H1 (cell line): ENCODE data around the gene LINC01488. TPM values are rescaled to one million over a fixed set of nuclear protein-coding genes. Genes with fewer than 3 reads are reported as not detected.

Experiments used
- CHD1 ChIP-seq: IDR thresholded peaks from 2 replicates; pipeline ENCODE4 v1.6.1; 2012; ENCODE audit warnings: low read depth, low read length, improper control_type of control experiment
- CTBP2 ChIP-seq: IDR thresholded peaks from 2 replicates; pipeline ENCODE4 v1.7.0; 2011; ENCODE audit warnings: borderline replicate concordance, mild to moderate bottlenecking, moderate library complexity, mixed read lengths, low read length; ENCODE audit not compliant: insufficient read depth, insufficient read length
- EP300 ChIP-seq, 2 experiments: IDR thresholded peaks; 1 replicate in 1 of 2; 2 replicates in 1 of 2; pipeline ENCODE4 v1.6.1; 2011 to 2012; ENCODE audit warnings: low read depth in 2 of 2, low read length in 2 of 2, mild to moderate bottlenecking in 2 of 2, borderline replicate concordance in 1 of 2, inconsistent platforms in 1 of 2, moderate library complexity in 1 of 2
- KDM5A ChIP-seq: fragments of 200-600 bp; IDR thresholded peaks from 2 replicates; pipeline ENCODE4 v1.7.1; 2012; ENCODE audit warnings: mild to moderate bottlenecking, low read length, inconsistent platforms, mixed read lengths
- RNF2 ChIP-seq: fragments of 200-900, 300-1000 bp; sonication (generic); IDR thresholded peaks from 2 replicates; pipeline ENCODE4 v1.7.1; 2016; ENCODE audit warnings: borderline replicate concordance, low read depth, mild to moderate bottlenecking, antibody characterized with exemption, low read length; ENCODE audit not compliant: poor library complexity, severe bottlenecking; ENCODE audit errors: missing control alignments
- SP4 ChIP-seq: IDR thresholded peaks from 2 replicates; pipeline ENCODE4 v1.6.1; 2012; ENCODE audit warnings: low read length, inconsistent platforms
- polyA plus RNA-seq, 7 experiments: library from polyadenylated mRNA; depleted of rRNA in 3 of 7; stranded (reverse) in 5 of 7; unstranded in 2 of 7; fragments of >200 nt in 5 of 7; fragments of 200-250 nt in 2 of 7; gene quantifications; 1 replicate in 5 of 7; 2 replicates in 1 of 7; 4 replicates in 1 of 7; pipeline versions ENCODE4 v1.2.1 to v1.2.3, GENCODE V29; 2011 to 2013; ENCODE audit warnings: missing spikeins in 2 of 7, mixed read lengths in 2 of 7
- total RNA-seq: library from RNA; stranded (reverse); fragmentation: NEBNext Ultra II Directional; extraction: Animal tissue kit (Norgen Biotek cat#: 25700); gene quantifications from 2 replicates; pipeline ENCODE4 v1.2.1, GENCODE V29; 2021

LINC01488 gene
- total and polyA plus RNA-seq, 2 of the 8 experiments (the other 6 are each of a cell fraction or from before 2014, with no cell fraction given) = not detected

GRCh38 chr11:69459848-69460539 is 21.5 kb upstream of the LINC01488 start (continued):
- TF ChIP-seq CHD1 = no peak
- TF ChIP-seq KDM5A = no peak
- no peak for TF ChIP-seq CTBP2
- no peak for TF ChIP-seq EP300 (IDR thresholded peaks at IDR 0.05; ENCODE audit: borderline replicate concordance in 1 of 2, low read depth in 2 of 2, low read length in 2 of 2)
- no peak for TF ChIP-seq RNF2
- TF ChIP-seq SP4 = no peak
- TF ChIP-seq, all 59 proteins: peak for 0
